H1 (cell line): Measurements from ENCODE around the gene FRMD4B. TPM values are rescaled to one million over a fixed set of nuclear protein-coding genes. Genes with fewer than 3 reads are reported as not detected.

Experiments
- SIN3A ChIP-seq, 2 experiments: IDR thresholded peaks in 1 of 2; conservative IDR thresholded peaks in 1 of 2; 2 replicates each; pipeline ENCODE4 v1.6.1; 2011 to 2012; ENCODE audit warnings: low read length in 2 of 2, improper control_type of control experiment in 1 of 2, low read depth in 1 of 2, mild to moderate bottlenecking in 1 of 2
- SIRT6 ChIP-seq: IDR thresholded peaks from one replicate; pipeline ENCODE4 v1.7.1; 2012; ENCODE audit warnings: low read length, inconsistent platforms
- polyA plus RNA-seq, 7 experiments: library from polyadenylated mRNA; depleted of rRNA in 3 of 7; stranded (reverse) in 5 of 7; unstranded in 2 of 7; fragments of >200 nt in 5 of 7; fragments of 200-250 nt in 2 of 7; gene quantifications; 1 replicate in 5 of 7; 2 replicates in 1 of 7; 4 replicates in 1 of 7; pipeline versions ENCODE4 v1.2.1 to v1.2.3, GENCODE V29; 2011 to 2013; ENCODE audit warnings: missing spikeins in 2 of 7, mixed read lengths in 2 of 7
- total RNA-seq: library from RNA; stranded (reverse); fragmentation: NEBNext Ultra II Directional; extraction: Animal tissue kit (Norgen Biotek cat#: 25700); gene quantifications from 2 replicates; pipeline ENCODE4 v1.2.1, GENCODE V29; 2021

FRMD4B gene
- total and polyA plus RNA-seq, 2 of the 8 experiments (the other 6 are each of a cell fraction or from before 2014, with no cell fraction given): 2.7 to 7.2 TPM

DNA sequence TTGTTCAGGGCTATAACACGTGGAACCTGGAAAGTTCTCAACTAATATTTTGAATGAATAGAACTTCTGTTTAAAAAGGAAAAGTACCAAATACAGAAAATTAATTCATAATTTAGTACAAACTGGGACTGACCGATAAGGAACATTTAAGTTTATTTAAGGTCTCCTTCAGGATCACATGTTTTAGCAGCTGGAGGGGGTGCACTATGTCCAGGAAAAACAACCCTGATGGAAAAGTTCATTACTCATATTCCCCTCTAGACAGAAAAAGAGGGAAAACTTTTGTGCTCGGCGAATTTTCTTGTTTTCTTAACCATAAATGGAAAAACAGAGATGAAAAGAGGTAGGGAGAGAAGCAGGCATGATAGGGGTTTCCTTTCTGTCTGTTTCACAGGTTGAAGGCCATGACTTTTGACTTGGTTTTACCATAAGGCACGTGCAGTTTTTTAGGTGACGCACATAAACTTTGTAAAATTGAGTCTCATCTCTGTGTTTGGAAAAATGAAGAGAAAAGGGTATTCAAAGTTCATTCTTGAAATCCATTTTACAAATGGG, 26.5 kb downstream of the FRMD4B start (continued):
- TF ChIP-seq SIRT6 (no peak), SIN3A (conservative IDR thresholded peaks at IDR 0.05 in 1 of 2, IDR thresholded peaks at IDR 0.05 in 1 of 2; ENCODE audit: low read depth in 1 of 2, low read length in 2 of 2) (no peak)
